K562 (cell line): ENCODE measurements around the gene CCDC167. TPM values are rescaled to one million over a fixed set of nuclear protein-coding genes. Genes with fewer than 3 reads are reported as not detected.
A peak's percentile ranks its signal among the peaks of the same experiment; 100 is the strongest.

Source experiments
- ARID3A ChIP-seq: IDR thresholded peaks from 2 replicates; pipeline ENCODE4 v1.6.1; 2012; ENCODE audit warnings: low read depth, low read length, improper control_type of control experiment, borderline replicate concordance
- ATF3 ChIP-seq, 2 experiments: fragments of 450-650 bp in 1 of 2; sonication (generic) in 1 of 2; formaldehyde crosslinking in 1 of 2; IDR thresholded peaks in 1 of 2; conservative IDR thresholded peaks in 1 of 2; 2 replicates each; pipeline versions ENCODE4 v1.6.1 to v1.8.1; 2016 to 2023; ENCODE audit warnings: mild to moderate bottlenecking in 2 of 2, moderate library complexity in 2 of 2, inconsistent platforms in 1 of 2, missing genetic modification reagents in 1 of 2
- DIDO1 ChIP-seq: fragments of 450-650 bp; IDR thresholded peaks from 2 replicates; pipeline ENCODE4 v1.6.1; 2016; ENCODE audit warnings: low read depth, missing biosample characterization, missing genetic modification characterization
- FOXK2 ChIP-seq, 2 experiments: fragments of 450-650 bp; IDR thresholded peaks in 1 of 2; conservative IDR thresholded peaks in 1 of 2; 2 replicates each; pipeline ENCODE4 v1.6.1; 2016; ENCODE audit warnings: low read depth in 2 of 2, mild to moderate bottlenecking in 1 of 2
- HDAC2 ChIP-seq: fragments of 450-650 bp; IDR thresholded peaks from 2 replicates; pipeline ENCODE4 v1.6.1; 2016; ENCODE audit warnings: mild to moderate bottlenecking
- IFI16 ChIP-seq: fragments of 250-450 bp; sonication (Bioruptor Pico); IDR thresholded peaks from 2 replicates; pipeline ENCODE4 v2.1.2; 2022; ENCODE audit warnings: mild to moderate bottlenecking, inconsistent platforms
- MED1 ChIP-seq: sonication (generic); formaldehyde crosslinking; IDR thresholded peaks from 2 replicates; pipeline ENCODE4 v1.8.1; 2023; ENCODE audit warnings: missing genetic modification reagents, borderline replicate concordance
- NCOA1 ChIP-seq: fragments of 450-650 bp; IDR thresholded peaks from 2 replicates; pipeline ENCODE4 v1.6.1; 2016; ENCODE audit warnings: low read depth
- RAD51 ChIP-seq: fragments of 450-650 bp; IDR thresholded peaks from 2 replicates; pipeline ENCODE4 v1.7.1; 2016; ENCODE audit warnings: low read depth, mild to moderate bottlenecking, borderline replicate concordance
- RFX5 ChIP-seq: IDR thresholded peaks from 2 replicates; pipeline ENCODE4 v1.6.1; 2011; ENCODE audit warnings: low read depth, mild to moderate bottlenecking, improper control_type of control experiment, low read length
- SAFB2 ChIP-seq: fragments of 200-400 bp; formaldehyde crosslinking; IDR thresholded peaks from 2 replicates; pipeline ENCODE4 v1.6.1; 2018; ENCODE audit warnings: borderline replicate concordance, low read length, low read depth, moderate library complexity; ENCODE audit not compliant: severe bottlenecking
- TARDBP ChIP-seq: fragments of 450-650 bp; IDR thresholded peaks from 2 replicates; pipeline ENCODE4 v1.6.1; 2016
- TFE3 ChIP-seq: fragments of 450-650 bp; formaldehyde crosslinking; IDR thresholded peaks from 2 replicates; pipeline ENCODE4 v1.4.0; 2020; ENCODE audit warnings: mild to moderate bottlenecking, mixed read lengths
- ZBED1 ChIP-seq: IDR thresholded peaks from 2 replicates; pipeline ENCODE4 v1.6.1; 2014
- ZNF507 ChIP-seq: conservative IDR thresholded peaks from 2 replicates; pipeline ENCODE4 v1.6.1; 2017; ENCODE audit warnings: missing genetic modification characterization, missing compliant biosample characterization
- ZNF707 ChIP-seq: fragments of 250-450 bp; sonication (Bioruptor Pico); conservative IDR thresholded peaks from 2 replicates; pipeline ENCODE4 v1.8.0; 2022; ENCODE audit warnings: inconsistent platforms, mild to moderate bottlenecking, moderate library complexity
- polyA plus RNA-seq, 8 experiments: library from polyadenylated mRNA; depleted of rRNA in 4 of 8; stranded (reverse) in 5 of 8; unstranded in 3 of 8; fragments of >200 nt; fragmentation: Nextera tagmentation in 2 of 8; fragmentation: Illumina TruSeq in 1 of 8; extraction: Ambion mirVana in 2 of 8; extraction: Trizol in 1 of 8; gene quantifications; 2 replicates each; pipeline versions ENCODE4 v1.2.1 to v1.2.3, GENCODE V29; 2011 to 2014; ENCODE audit warnings: inconsistent platforms in 1 of 8, missing spikeins in 1 of 8
- total RNA-seq, 7 experiments: library from RNA; depleted of rRNA in 6 of 7; stranded (reverse); fragments of >200 nt in 6 of 7; fragmentation: Illumina TruSeq in 2 of 7; extraction: Trizol in 2 of 7; gene quantifications; 2 replicates each; pipeline versions ENCODE4 v1.2.1 to v1.2.3, GENCODE V29; 2011 to 2021; ENCODE audit warnings: low replicate concordance in 1 of 7
- TF ChIP-seq, protein P1 (sequence below), 2 experiments: fragments of 200-800 bp in 1 of 2; sonication (Bioruptor generic) in 1 of 2; sonication (generic) in 1 of 2; formaldehyde crosslinking in 1 of 2; IDR thresholded peaks in 1 of 2; conservative IDR thresholded peaks in 1 of 2; 2 replicates each; pipeline versions ENCODE4 v1.5.0 to v1.6.1; 2016 to 2020; ENCODE audit warnings: missing compliant biosample characterization in 1 of 2, missing genetic modification characterization in 1 of 2, missing genetic modification reagents in 1 of 2
- TF ChIP-seq, protein P2 (sequence below): IDR thresholded peaks from 2 replicates; pipeline ENCODE4 v1.6.1; 2011; ENCODE audit not compliant: insufficient read length; ENCODE audit errors: extremely low read depth

CCDC167 gene
- total and polyA plus RNA-seq, 9 of the 15 experiments (the other 6 are each of a cell fraction or from before 2014, with no cell fraction given) = 26.0 to 114 (median 45.2) TPM

DNA sequence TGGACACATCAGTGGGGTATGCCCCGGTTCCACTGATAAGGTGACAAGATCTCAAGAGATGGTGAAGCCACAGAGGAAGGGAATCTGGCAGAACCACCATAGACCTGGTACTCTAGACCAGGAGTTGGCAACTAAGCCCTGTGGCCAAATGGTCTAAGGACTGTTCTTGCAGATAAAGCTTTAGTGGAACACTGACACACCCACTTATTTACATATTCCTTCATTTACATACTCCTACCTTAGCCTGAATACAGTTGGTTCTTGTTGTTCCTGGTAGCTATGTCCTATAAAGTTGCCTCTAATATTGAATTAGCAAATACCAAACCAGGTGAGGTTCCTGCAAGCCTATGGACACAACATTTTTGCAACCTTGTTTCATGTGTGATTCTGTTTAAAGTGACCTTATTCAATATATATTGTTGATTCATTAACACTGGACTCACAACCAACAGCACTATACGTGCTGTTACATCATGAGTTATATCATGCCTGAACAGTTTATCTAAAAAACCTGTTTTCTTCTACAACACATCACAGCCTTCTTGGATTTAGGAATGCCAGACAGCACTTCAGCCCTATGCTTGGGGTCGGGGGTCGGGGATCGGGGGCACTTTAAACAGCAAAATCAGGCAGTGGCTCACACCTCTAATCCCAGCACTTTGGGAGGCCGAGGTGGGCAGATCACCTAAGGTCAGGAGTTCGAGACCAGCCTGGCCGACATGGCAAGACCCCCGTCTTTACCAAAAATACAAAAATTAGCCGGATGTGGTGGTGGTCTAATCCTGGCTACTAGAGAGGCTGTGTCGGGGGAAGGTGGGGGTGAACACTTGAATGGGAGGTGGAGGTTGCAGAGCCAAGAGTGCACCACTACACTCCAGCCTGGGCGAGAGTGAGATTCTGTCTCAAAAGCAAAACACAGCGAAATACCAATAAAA lies 2.5 kb downstream of the CCDC167 start (continued):
- TF ChIP-seq, protein P1, sequence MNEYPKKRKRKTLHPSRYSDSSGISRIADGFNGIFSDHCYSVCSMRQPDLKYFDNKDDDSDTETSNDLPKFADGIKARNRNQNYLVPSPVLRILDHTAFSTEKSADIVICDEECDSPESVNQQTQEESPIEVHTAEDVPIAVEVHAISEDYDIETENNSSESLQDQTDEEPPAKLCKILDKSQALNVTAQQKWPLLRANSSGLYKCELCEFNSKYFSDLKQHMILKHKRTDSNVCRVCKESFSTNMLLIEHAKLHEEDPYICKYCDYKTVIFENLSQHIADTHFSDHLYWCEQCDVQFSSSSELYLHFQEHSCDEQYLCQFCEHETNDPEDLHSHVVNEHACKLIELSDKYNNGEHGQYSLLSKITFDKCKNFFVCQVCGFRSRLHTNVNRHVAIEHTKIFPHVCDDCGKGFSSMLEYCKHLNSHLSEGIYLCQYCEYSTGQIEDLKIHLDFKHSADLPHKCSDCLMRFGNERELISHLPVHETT (CRISPR knock-in tag; conservative IDR thresholded peaks at IDR 0.05 in 1 of 2, IDR thresholded peaks at IDR 0.05 in 1 of 2) = peak in 1 of 2 experiments; percentile 29; a peak in 1 of 4 replicates
- TF ChIP-seq DIDO1 (no peak), TFE3 (no peak), ZNF507 (no peak), RFX5 (no peak), TARDBP (no peak), HDAC2 (peak; percentile 55; the same call in 1 of the 2 replicates), MED1 (CRISPR knock-in tag) (no peak), IFI16 (CRISPR knock-in tag) (no peak), FOXK2 (conservative IDR thresholded peaks at IDR 0.05 in 1 of 2, IDR thresholded peaks at IDR 0.05 in 1 of 2; ENCODE audit: low read depth in 2 of 2) (peak; percentile 91 to 94), RAD51 (0 out of 2 replicates have a peak, but pooled peaks have one; percentile 25), ATF3 (IDR thresholded peaks at IDR 0.05) (peak; percentile 49; the same call in 1 of the 2 replicates), ATF3 (CRISPR knock-in tag; conservative IDR thresholded peaks at IDR 0.05) (0 out of 2 replicates have a peak, but pooled peaks have one; percentile 26), ZBED1 (0 out of 2 replicates have a peak, but pooled peaks have one; percentile 60), SAFB2 (no peak), ZNF707 (CRISPR knock-in tag) (no peak), ARID3A (0 out of 2 replicates have a peak, but pooled peaks have one; percentile 41), NCOA1 (no peak)
- TF ChIP-seq, protein P2, sequence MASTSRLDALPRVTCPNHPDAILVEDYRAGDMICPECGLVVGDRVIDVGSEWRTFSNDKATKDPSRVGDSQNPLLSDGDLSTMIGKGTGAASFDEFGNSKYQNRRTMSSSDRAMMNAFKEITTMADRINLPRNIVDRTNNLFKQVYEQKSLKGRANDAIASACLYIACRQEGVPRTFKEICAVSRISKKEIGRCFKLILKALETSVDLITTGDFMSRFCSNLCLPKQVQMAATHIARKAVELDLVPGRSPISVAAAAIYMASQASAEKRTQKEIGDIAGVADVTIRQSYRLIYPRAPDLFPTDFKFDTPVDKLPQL = peak; percentile 66
